Immature natural killer cell (primary cell): ENCODE results near the gene ITGB5. TPM values are rescaled to one million over a fixed set of nuclear protein-coding genes. Genes with fewer than 3 reads are reported as not detected.

ENCODE experiments used
- DNase-seq, 3 donors: peaks; one replicate each; pipeline ENCODE4 v3.0.0; 2022; ENCODE audit warnings: mixed read lengths in 1 of 3
- H3K27ac Mint-ChIP-seq, 6 donors: one replicate each; pipeline ENCODE4 v1.8.0; 2020; ENCODE audit warnings: mixed read lengths in 6 of 6, mild to moderate bottlenecking in 5 of 6, inconsistent platforms in 4 of 6, moderate library complexity in 3 of 6
- H3K27me3 Mint-ChIP-seq, 3 donors: one replicate each; pipeline ENCODE4 v1.8.0; 2020 to 2021; ENCODE audit warnings: low read depth in 3 of 3, mild to moderate bottlenecking in 3 of 3, mixed read lengths in 3 of 3, moderate library complexity in 3 of 3, inconsistent platforms in 1 of 3
- H3K36me3 Mint-ChIP-seq, 3 donors: one replicate each; pipeline ENCODE4 v1.8.0; 2020; ENCODE audit warnings: mixed read lengths in 3 of 3, inconsistent platforms in 2 of 3, mild to moderate bottlenecking in 2 of 3
- H3K4me1 Mint-ChIP-seq, 2 donors: one replicate each; pipeline ENCODE4 v1.8.0; 2020; ENCODE audit warnings: inconsistent platforms in 2 of 2, mild to moderate bottlenecking in 2 of 2, mixed read lengths in 2 of 2, moderate library complexity in 1 of 2
- H3K4me3 Mint-ChIP-seq, 5 donors: one replicate each; pipeline ENCODE4 v1.8.0; 2020; ENCODE audit warnings: mild to moderate bottlenecking in 5 of 5, mixed read lengths in 5 of 5, inconsistent platforms in 3 of 5, moderate library complexity in 3 of 5
- H3K9me3 Mint-ChIP-seq, 6 donors: one replicate each; pipeline ENCODE4 v1.8.0; 2020; ENCODE audit warnings: mild to moderate bottlenecking in 6 of 6, mixed read lengths in 6 of 6, inconsistent platforms in 4 of 6, moderate library complexity in 3 of 6
- polyA plus RNA-seq, 3 donors: library from polyadenylated mRNA; unstranded; fragments of 300-500 nt; fragmentation: Illumina TruSeq; gene quantifications; one replicate each; pipeline ENCODE4 v1.2.3, GENCODE V29; 2021

The ITGB5 gene
- polyA plus RNA-seq, 3 donors from 2014 or later, result 0.52 to 1.1 TPM; not detected in 1

DNA sequence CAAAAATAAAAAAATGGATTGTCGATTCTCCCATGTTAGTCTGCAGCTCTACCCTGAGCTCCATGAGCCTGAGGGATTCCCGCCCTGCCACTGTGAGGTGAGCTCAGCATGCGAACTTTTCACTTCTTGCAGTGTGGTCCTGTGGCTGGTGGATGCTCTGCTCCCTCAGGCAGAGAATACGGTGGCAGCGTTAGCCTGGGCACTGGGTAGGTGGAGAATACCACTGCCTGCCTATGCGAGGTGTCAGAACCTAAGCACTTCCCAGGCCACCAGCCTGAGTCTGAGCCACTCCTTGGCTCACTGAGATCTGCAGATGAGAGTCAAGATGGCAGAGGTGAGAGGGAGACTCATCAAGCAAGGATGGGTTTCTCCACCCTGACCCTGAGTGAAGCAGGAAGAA is 70.1 kb downstream of the ITGB5 start:
- no peaks in the 10 kb centered on the region for H3K9me3 Mint-ChIP-seq
- H3K4me3 Mint-ChIP-seq, result no peak overlapping the region
- H3K4me1 Mint-ChIP-seq, result peaks cover 14 to 18% of the 10 kb centered on the region in 2 donors
- H3K27me3 Mint-ChIP-seq, result peaks cover 9 to 14% (median 10%) of the 10 kb centered on the region in 3 donors
- no peak overlapping the region for H3K27ac Mint-ChIP-seq
- no peak for DNase-seq
- H3K36me3 Mint-ChIP-seq, result no peaks in the 10 kb centered on the region

DNA sequence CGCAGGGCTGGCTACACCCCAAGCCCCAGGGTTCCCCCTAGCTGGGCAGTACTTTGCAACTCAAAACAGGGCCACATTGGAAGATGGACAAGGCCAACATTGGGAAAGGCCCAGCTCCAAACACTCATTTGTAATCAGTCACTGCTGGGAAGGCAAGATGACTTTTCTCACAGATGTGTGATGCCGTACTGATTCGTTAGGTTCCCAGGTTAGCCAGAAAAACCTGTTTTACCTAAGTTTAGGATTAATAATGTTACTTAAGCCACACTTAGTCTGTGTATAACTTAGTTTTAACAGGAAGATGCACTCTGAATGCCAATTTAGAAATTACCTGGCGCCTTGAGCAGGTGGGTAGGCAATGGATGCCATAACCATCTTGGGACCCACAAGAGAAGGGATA is 71.0 kb downstream of the ITGB5 start:
- Mint-ChIP-seq H3K27ac (no peak overlapping the region), H3K4me1 (peaks cover 14 to 19% of the 10 kb centered on the region in 2 donors), H3K9me3 (no peaks in the 10 kb centered on the region), H3K27me3 (peaks cover 5 to 9% (median 8%) of the 10 kb centered on the region in 3 donors), H3K4me3 (no peak overlapping the region), H3K36me3 (no peaks in the 10 kb centered on the region)
- DNase-seq, result no peak

DNA sequence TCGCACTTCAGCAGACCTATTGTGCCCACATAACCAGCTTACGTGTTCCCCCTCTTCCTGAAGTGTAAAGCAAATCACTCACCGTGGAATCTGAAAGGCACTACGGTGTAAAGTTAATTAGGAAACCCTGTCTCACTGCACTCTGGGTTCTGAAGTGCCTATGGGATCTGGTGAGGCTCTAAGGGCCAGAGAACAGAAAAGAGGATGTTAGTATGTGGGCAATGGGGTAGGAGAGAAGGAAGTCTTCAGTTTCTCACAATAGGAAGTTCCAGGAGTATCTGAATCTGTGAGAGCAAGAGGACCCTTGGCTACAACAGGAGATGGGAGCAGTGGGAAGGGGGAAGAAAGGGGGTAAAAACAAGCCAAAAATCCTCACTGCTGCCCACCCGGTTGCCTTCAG is 71.4 kb downstream of the ITGB5 start:
- peaks cover 14 to 19% of the 10 kb centered on the region in 2 donors for H3K4me1 Mint-ChIP-seq
- peaks cover 4 to 9% (median 5%) of the 10 kb centered on the region in 3 donors for H3K27me3 Mint-ChIP-seq
- H3K27ac Mint-ChIP-seq, result no peak overlapping the region
- no peak for DNase-seq
- H3K36me3 Mint-ChIP-seq, result no peaks in the 10 kb centered on the region
- no peak overlapping the region for H3K4me3 Mint-ChIP-seq
- H3K9me3 Mint-ChIP-seq, result no peaks in the 10 kb centered on the region

DNA sequence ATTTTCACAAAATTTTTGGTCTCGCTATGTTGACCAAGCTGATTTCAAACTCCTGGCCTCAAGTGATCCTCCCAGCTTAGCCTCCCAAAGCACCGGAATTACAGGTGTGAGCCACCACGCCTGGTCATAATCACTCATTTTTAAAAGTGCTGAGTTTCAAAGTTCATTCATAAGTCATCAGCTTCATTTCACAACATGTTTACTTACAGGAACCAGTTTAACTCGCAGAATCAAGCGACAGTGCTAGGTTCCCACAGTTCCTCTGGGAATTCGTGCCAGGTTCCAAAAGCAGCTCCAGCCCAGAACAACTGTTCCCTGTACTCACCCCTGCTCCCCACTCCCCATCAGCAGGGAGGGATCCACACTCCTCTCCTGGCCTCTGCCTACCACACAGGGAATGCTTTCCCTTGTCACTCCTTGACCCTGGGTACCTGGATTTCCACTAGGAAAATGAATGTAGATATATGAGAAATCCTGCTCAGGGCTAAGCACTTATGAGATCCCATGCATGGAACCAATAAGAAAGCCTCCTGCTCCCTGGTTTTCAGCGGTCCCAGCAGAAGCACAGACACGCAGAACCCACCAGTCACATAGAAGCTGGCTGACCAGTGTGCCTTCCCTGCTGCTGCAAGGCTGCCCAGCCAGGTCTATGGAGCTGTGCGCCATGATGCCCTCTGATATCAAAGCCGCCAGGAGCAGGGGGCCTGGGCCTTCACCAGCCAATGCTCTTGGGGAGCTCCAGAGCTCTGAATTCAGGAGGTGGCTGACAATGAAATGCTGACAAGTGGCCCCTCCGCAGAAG is 72.3 kb downstream of the ITGB5 start:
- Mint-ChIP-seq H3K27me3 (peaks cover 4 to 9% (median 5%) of the 10 kb centered on the region in 3 donors), H3K4me1 (peaks cover 14 to 19% of the 10 kb centered on the region in 2 donors), H3K4me3 (no peak overlapping the region), H3K9me3 (no peaks in the 10 kb centered on the region), H3K27ac (peak overlapping the region in 2 of 6 donors; percentile 6 to 38), H3K36me3 (no peaks in the 10 kb centered on the region)
- no peak for DNase-seq

DNA sequence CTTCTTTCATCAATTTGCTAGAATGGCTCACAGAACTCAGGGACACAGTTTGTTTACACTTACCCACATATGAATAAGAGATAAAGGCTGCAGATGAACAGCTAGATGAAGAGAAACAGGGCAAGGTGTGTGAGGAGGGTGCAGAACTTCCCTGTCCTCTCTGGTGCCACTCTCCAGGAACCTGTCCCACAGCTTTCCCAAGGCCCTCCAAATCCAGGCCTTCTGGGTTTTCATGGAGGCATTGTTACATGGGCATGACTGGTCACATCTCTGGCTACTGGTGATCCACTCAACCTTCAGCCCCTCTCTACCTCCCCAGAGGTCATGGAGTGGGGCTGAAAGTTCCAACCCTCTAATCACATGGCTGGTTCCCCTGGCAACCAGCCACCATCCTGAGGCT is 73.6 kb downstream of the ITGB5 start:
- Mint-ChIP-seq H3K4me3 (no peak overlapping the region), H3K27me3 (peaks cover 2 to 9% (median 4%) of the 10 kb centered on the region in 3 donors), H3K36me3 (no peaks in the 10 kb centered on the region), H3K9me3 (no peaks in the 10 kb centered on the region), H3K4me1 (peaks cover 14 to 19% of the 10 kb centered on the region in 2 donors), H3K27ac (no peak overlapping the region)
- no peak for DNase-seq

DNA sequence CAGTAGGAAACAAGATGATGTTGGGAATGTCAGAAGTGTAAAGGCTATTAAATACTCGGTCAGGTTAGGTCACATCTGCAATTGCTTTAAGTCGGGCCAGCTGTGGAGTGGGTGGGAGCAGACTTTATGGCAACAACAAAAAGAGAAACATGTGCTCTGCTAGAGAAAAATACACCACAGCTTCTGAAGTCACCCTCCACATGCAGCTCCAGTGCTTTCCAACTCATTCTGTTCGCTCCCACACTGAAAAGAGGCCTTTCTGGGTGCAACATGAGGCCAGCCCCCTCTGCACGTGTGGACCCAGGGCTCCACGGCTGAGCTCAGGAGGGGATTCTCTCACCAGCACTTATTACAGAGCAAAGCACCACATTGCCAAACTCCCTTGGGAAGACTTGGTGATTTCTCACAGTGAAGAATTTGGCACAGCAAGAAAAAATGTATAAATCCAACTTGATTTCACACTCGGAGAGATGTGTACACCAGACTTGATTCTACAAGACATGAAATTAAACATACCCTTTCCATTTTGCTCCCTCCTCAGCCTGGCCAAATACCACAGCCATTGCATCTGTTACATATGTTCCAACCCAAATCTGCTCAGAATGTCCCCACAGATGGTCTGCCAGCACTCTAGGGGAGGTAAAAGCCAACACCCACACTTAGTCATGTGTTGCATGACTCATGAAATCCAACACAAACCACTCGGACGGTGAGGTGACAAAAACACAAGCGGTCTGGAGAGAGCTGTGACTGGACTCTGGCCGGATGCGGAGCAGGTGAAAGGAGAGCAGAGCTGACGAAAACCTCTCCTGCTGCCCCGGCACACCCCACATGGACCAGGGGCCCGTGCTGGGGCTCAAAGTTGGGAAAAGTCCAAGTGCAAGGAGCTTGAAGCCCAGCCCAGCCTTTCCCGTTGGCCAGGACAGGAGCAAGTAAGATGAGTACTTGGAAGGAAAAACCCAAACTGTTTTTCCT is 74.6 kb downstream of the ITGB5 start:
- no peaks in the 10 kb centered on the region for H3K36me3 Mint-ChIP-seq
- peak overlapping the region in 1 of 6 donors; percentile 32 for H3K27ac Mint-ChIP-seq

DNA sequence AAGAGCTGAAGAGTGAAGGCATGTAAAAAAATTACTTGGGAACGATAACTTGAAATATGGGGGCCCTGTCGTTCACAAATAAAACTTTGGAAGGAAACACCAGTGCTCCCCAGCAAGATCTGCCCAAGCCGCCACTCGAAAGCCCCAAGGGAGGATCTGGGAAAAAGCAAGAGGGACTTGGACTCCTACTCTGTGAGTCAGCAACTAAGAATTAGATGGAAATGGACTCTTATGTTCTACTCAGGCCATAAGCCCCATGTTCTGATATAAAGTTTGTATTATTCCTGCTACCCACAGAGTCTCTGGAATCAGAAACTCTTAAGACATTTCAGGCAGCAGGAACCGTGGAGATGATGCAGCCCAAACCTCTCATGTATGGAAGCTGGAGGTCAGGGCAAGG is 75.7 kb downstream of the ITGB5 start:
- H3K27ac Mint-ChIP-seq, result no peak overlapping the region
- no peak for DNase-seq
- H3K9me3 Mint-ChIP-seq, result no peaks in the 10 kb centered on the region
- peaks cover 14 to 19% of the 10 kb centered on the region in 2 donors for H3K4me1 Mint-ChIP-seq
- peaks cover 4 to 7% (median 6%) of the 10 kb centered on the region in 3 donors for H3K27me3 Mint-ChIP-seq
- H3K36me3 Mint-ChIP-seq, result no peaks in the 10 kb centered on the region
- no peak overlapping the region for H3K4me3 Mint-ChIP-seq

More for the DNA sequence above, 74.6 kb downstream of the ITGB5 start:
- Mint-ChIP-seq H3K4me3 (peak overlapping the region in 3 of 5 donors; percentile 24 to 60 (median 52)), H3K27me3 (peaks cover 2 to 9% (median 5%) of the 10 kb centered on the region in 3 donors), H3K4me1 (peaks cover 14 to 19% of the 10 kb centered on the region in 2 donors), H3K9me3 (no peaks in the 10 kb centered on the region)
- peak in 1 of 3 donors; percentile 2 for DNase-seq

DNA sequence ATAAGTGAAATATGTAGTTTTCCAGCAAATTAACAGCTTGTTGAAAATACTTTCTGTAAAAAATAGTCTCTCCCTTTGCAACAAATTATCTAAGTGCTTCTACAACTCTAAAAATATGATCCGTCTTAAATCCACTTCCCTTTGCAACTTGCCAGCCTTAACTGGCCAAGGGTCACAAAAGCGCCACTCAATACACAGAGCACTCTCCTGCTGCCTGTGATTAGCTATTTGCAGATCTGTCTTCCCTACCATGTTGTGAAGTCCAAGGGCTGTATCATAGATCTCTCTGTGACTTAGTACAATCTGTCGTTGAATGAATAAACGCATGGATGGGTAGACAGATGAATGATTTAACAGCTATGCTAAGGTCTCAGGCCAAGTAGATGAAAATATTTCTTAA is 76.2 kb downstream of the ITGB5 start:
- Mint-ChIP-seq H3K4me1 (peaks cover 14 to 19% of the 10 kb centered on the region in 2 donors), H3K36me3 (no peaks in the 10 kb centered on the region), H3K27ac (no peak overlapping the region), H3K4me3 (no peak overlapping the region), H3K9me3 (no peaks in the 10 kb centered on the region), H3K27me3 (peaks cover 4 to 7% (median 6%) of the 10 kb centered on the region in 3 donors)
- DNase-seq, result no peak

DNA sequence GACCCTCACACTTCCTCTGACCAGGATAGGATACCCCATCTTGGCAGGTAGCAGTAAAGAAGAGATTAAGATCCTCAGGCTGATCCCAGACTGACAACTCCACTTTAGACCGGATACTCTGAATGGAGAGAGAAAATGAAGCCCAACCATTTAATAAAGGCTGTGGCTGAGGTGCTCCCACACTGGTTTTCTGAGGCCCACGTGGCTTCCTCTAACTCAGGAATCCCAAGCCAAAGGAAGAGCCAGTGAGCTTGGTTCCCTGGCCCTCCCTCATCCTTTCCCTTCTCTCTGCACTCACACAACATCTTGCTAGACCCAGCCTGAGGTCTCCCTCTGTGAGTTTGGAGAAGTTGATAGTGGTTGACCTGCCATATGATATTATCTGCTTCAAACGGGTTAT is 78.1 kb downstream of the ITGB5 start:
- Mint-ChIP-seq H3K36me3 (no peaks in the 10 kb centered on the region), H3K4me3 (no peak overlapping the region), H3K9me3 (no peaks in the 10 kb centered on the region)

DNA sequence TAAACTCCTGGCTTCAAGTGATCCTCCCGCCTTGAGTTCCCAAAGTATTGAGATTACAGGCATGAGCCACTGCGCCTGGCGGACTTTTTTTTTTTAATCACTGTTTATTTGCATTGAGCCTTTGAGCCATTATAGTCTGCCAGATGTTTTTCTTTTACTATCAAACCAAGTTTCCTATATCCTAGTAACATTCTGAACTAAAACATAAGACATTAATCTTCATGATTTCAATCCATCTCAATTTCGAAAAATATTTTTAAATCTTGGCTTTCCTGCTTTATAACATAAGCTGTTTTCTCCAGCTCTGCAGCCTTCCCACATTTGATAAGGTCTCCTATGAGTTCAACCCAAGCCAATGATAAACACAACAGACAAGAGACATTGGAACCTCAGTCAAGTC is 81.5 kb downstream of the ITGB5 start:
- H3K4me1 Mint-ChIP-seq, result no peaks in the 10 kb centered on the region
- H3K4me3 Mint-ChIP-seq, result no peak overlapping the region
- no peaks in the 10 kb centered on the region for H3K9me3 Mint-ChIP-seq
- no peaks in the 10 kb centered on the region for H3K36me3 Mint-ChIP-seq
- no peak for DNase-seq
- no peak overlapping the region for H3K27ac Mint-ChIP-seq
- peaks cover 2 to 8% (median 8%) of the 10 kb centered on the region in 3 donors for H3K27me3 Mint-ChIP-seq

More for the DNA sequence above, 78.1 kb downstream of the ITGB5 start:
- DNase-seq, result no peak
- Mint-ChIP-seq H3K4me1 (peaks cover 12 to 19% of the 10 kb centered on the region in 2 donors), H3K27ac (no peak overlapping the region), H3K27me3 (peaks cover 2 to 8% (median 3%) of the 10 kb centered on the region in 3 donors)

DNA sequence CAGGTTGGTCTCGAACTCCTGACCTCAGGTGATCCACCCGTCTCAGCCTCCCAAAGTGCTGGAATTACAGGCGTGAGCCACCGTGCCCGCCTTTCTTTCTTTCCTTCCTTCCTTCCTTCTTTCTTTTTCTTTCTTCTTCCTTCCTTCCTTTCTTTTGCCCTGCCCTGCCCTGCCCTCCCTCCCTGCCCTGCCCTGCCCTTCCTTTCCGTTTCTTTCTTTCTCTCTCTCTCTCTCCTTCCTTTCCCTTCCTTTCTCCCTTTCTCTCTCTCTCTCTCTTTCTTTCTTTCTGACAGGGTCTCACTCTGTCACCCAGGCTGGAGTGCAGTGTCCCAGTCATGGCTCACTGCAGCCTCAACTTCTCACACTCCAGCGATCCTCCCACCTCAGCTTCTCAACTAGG is 82.3 kb downstream of the ITGB5 start:
- Mint-ChIP-seq H3K27ac (no peak overlapping the region), H3K9me3 (no peaks in the 10 kb centered on the region), H3K4me1 (no peaks in the 10 kb centered on the region), H3K27me3 (peaks cover 2 to 8% (median 8%) of the 10 kb centered on the region in 3 donors), H3K4me3 (no peak overlapping the region), H3K36me3 (no peaks in the 10 kb centered on the region)
- no peak for DNase-seq

DNA sequence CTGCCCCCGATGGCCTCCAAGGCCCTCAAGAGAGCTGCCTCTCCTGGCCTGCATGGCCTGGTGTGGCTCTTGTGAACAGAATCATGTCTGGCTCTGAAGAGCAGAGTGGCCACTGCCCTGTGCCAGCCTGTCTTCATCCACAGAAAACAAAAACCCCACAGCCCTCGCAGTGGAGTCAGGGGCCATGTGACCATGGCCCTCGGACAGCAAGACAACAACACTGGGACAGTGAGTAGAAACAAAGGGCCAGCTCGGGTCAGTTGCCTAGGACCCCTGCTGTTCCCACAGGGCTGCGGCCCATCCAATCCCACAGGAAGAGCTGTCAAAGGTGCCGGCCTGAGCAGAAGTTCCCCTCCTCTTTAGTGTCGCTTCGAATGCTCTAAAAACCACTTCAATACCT is 84.5 kb downstream of the ITGB5 start:
- DNase-seq, result no peak
- Mint-ChIP-seq H3K9me3 (no peaks in the 10 kb centered on the region), H3K4me1 (no peaks in the 10 kb centered on the region), H3K27me3 (peaks cover 2 to 8% (median 8%) of the 10 kb centered on the region in 3 donors), H3K4me3 (no peak overlapping the region), H3K36me3 (no peaks in the 10 kb centered on the region), H3K27ac (no peak overlapping the region)

DNA sequence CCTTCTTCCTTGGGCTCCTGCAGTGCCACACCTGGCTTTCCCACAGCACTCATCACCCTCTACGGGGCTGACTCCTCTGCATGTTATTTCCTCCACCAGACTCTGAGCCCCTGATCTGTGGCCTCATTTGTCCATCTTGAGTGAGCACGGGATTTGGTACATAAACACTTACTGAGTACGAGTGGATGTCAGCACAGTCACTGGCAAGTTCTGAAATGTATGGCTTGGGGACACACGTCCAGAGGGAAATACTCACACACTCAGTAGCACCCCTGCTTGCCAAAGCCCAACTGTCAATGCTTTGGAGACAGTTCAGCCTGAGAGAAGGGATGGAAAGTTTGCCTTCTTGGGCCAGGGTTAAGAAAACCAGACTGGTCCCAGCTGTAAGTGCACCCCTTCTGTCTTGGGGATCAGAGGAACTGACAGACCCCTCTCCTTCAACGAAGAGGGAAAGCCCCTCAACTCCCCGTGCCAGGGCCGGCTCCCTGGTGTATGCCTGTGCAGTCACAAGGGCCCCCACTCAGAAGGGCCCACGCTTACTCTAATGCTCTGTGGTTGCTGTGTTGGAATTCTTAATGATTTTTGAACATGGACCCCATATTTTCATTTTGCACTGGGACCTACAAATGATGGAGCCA is 85.0 kb downstream of the ITGB5 start:
- no peak overlapping the region for H3K4me3 Mint-ChIP-seq
- peaks cover 2 to 8% (median 5%) of the 10 kb centered on the region in 3 donors for H3K27me3 Mint-ChIP-seq
- H3K9me3 Mint-ChIP-seq, result no peaks in the 10 kb centered on the region
- H3K36me3 Mint-ChIP-seq, result no peaks in the 10 kb centered on the region
- H3K4me1 Mint-ChIP-seq, result no peaks in the 10 kb centered on the region
- no peak overlapping the region for H3K27ac Mint-ChIP-seq
- no peak for DNase-seq
